HepG2 (cell line): ENCODE data around the gene F9. TPM values are rescaled to one million over a fixed set of nuclear protein-coding genes. Genes with fewer than 3 reads are reported as not detected.

Experiments
- ATAC-seq: fragments of 200-7000 bp; cut with Tn5 transposase; 3 replicates; pipeline ENCODE4 v1.9.1; 2020; ENCODE audit warnings: mild to moderate bottlenecking, moderate library complexity
- BruUV-seq: library from RNA; stranded (reverse); fragments of 400-500 nt; replicated peaks from 2 replicates; lab custom pipeline; 2021; lab: Mats Ljungman, UMichigan
- CTCF ChIA-PET: fragments of 300-600 bp; formaldehyde crosslinking; extraction: SDS; loops from one replicate; lab custom pipeline; 2021; ENCODE audit warnings: low total read pairs, inconsistent platforms, low intra/inter-chr PET ratio; lab: Yijun Ruan, JAX
- POLR2A ChIA-PET: fragments of 350-600 bp; sonication (Branson Sonifier 250); formaldehyde crosslinking; loops from one replicate; lab custom pipeline; 2020; ENCODE audit warnings: antibody characterized with exemption, inconsistent platforms; lab: Yijun Ruan, JAX
- DNase-seq: peaks from one replicate; pipeline ENCODE4 v3.0.0-alpha.2; 2015; ENCODE audit warnings: low spot score
- FAIRE-seq: peaks from 3 replicates; lab custom pipeline; 2011; peaks lifted over from hg19 to GRCh38; lab: Jason Lieb, UNC
- H2AFZ ChIP-seq: one replicate; pipeline ENCODE4 v1.6.1; 2011; ENCODE audit warnings: low read length, inconsistent platforms
- H3K27ac ChIP-seq: fragments of 300-600 bp; 3 replicates; pipeline ENCODE4 v1.8.0; 2011; ENCODE audit warnings: mixed run types, mild to moderate bottlenecking, mixed read lengths, low read length, inconsistent platforms; ENCODE audit not compliant: insufficient read depth; ENCODE audit errors: extremely low read length
- H3K27me3 ChIP-seq, 2 experiments: fragments of 200-600 bp in 1 of 2; 2 replicates in 1 of 2; 3 replicates in 1 of 2; pipeline versions ENCODE4 v1.6.0 to v1.8.0; 2011; ENCODE audit warnings: low read length in 2 of 2, mild to moderate bottlenecking in 2 of 2, moderate library complexity in 2 of 2, inconsistent platforms in 1 of 2; ENCODE audit not compliant: insufficient read depth in 2 of 2, control insufficient read depth in 1 of 2
- H3K36me3 ChIP-seq, 2 experiments: fragments of 200-600 bp in 1 of 2; replicated peaks in 1 of 2; 2 replicates in 1 of 2; 3 replicates in 1 of 2; pipeline versions ENCODE4 v1.5.1 to v1.8.0; 2011; ENCODE audit warnings: low read length in 2 of 2, inconsistent platforms in 1 of 2; ENCODE audit not compliant: insufficient read depth in 2 of 2, control insufficient read depth in 1 of 2
- H3K4me1 ChIP-seq: 2 replicates; pipeline ENCODE4 v1.5.1; 2012; ENCODE audit warnings: low read length, inconsistent platforms; ENCODE audit not compliant: insufficient read depth
- H3K4me2 ChIP-seq: 2 replicates; pipeline ENCODE4 v1.6.0; 2011; ENCODE audit warnings: low read depth, low read length, inconsistent platforms
- H3K4me3 ChIP-seq, 3 experiments: fragments of 200-600 bp in 1 of 3; sonication (generic), shearing (Covaris generic) in 1 of 3; replicated peaks in 1 of 3; 2 replicates each; pipeline ENCODE4 v1.5.1; 2011 to 2016; ENCODE audit warnings: low read length in 3 of 3, inconsistent platforms in 2 of 3, low read depth in 2 of 3, mild to moderate bottlenecking in 2 of 3, control low read depth in 1 of 3, mixed read lengths in 1 of 3; ENCODE audit not compliant: insufficient read depth in 1 of 3
- H3K79me2 ChIP-seq: one replicate; pipeline ENCODE4 v1.6.1; 2011; ENCODE audit warnings: low read length, inconsistent platforms; ENCODE audit not compliant: insufficient read depth
- H3K9ac ChIP-seq: 2 replicates; pipeline ENCODE4 v1.6.0; 2011; ENCODE audit warnings: mild to moderate bottlenecking, low read depth, low read length, inconsistent platforms; ENCODE audit not compliant: insufficient read depth
- H3K9me3 ChIP-seq: 2 replicates; pipeline ENCODE4 v1.5.1; 2012; ENCODE audit warnings: mild to moderate bottlenecking, low read length
- H4K20me1 ChIP-seq: 2 replicates; pipeline ENCODE4 v1.6.0; 2011; ENCODE audit warnings: inconsistent platforms, mild to moderate bottlenecking, low read length, moderate library complexity; ENCODE audit not compliant: insufficient read depth
- ARID4A ChIP-seq: sonication (generic); formaldehyde crosslinking; IDR thresholded peaks from 2 replicates; pipeline ENCODE4 v1.5.0; 2020; ENCODE audit warnings: mild to moderate bottlenecking, missing genetic modification reagents, borderline replicate concordance
- CREB3 ChIP-seq: sonication (generic); formaldehyde crosslinking; IDR thresholded peaks from 2 replicates; pipeline ENCODE4 v1.5.0; 2020; ENCODE audit warnings: missing genetic modification reagents
- NR2F2 ChIP-seq: IDR thresholded peaks from 2 replicates; pipeline ENCODE4 v1.6.1; 2012; ENCODE audit warnings: low read depth, inconsistent platforms, borderline replicate concordance
- RFXANK ChIP-seq: IDR thresholded peaks from 2 replicates; pipeline ENCODE4 v1.6.1; 2016
- WGBS: methylation state at CpG from one replicate; pipeline ENCODE4 v1.1.6; 2017; ENCODE audit warnings: low lambda C conversion rate; 5-methylcytosine and 5-hydroxymethylcytosine counted together
- in situ Hi-C: cut with HindIII; loops from 2 replicates; pipeline ENCODE4 v1.10.0; 2017; ENCODE audit warnings: low pct_unique_long_range_greater_than_20kb; ENCODE audit not compliant: extremely low pct_ligation_motif_present
- intact Hi-C: fragments of 100-400 bp; cut with micrococcal nuclease; formaldehyde crosslinking; loops from one replicate; pipeline ENCODE4 v1.10.0; 2022; ENCODE audit not compliant: unreplicated experiment
- polyA plus RNA-seq, 8 experiments: library from polyadenylated mRNA; depleted of rRNA in 3 of 8; stranded (reverse) in 7 of 8; unstranded in 1 of 8; fragments of >200 nt; fragmentation: Illumina TruSeq in 4 of 8; extraction: Trizol in 4 of 8; gene quantifications; 2 replicates each; pipeline versions ENCODE4 v1.2.1 to v1.2.3, GENCODE V29; 2011 to 2016; ENCODE audit warnings: low read depth in 4 of 8, missing spikeins in 1 of 8, mixed read lengths in 1 of 8; ENCODE audit not compliant: insufficient read depth in 1 of 8
- total RNA-seq, 5 experiments: library from RNA; depleted of rRNA; stranded (reverse); fragments of >200 nt; fragmentation: Illumina TruSeq; extraction: Trizol; gene quantifications; 2 replicates each; pipeline ENCODE4 v1.2.3, GENCODE V29; 2016; ENCODE audit warnings: low read depth in 1 of 5

Gene F9
- total and polyA plus RNA-seq, 2 of the 13 experiments (the other 11 are each of a cell fraction or from before 2014, with no cell fraction given) = not detected

GRCh38 chrX:139596068-139596467 is 65.5 kb downstream of the F9 start:
- in situ Hi-C loops = no loop called here
- Histone ChIP-seq H3K9ac (no peak overlapping the region), H3K4me3 (no peak overlapping the region), H4K20me1 (no peaks in the 10 kb centered on the region), H3K4me1 (no peaks in the 10 kb centered on the region), H3K79me2 (no peaks in the 10 kb centered on the region), H3K27ac (no peak overlapping the region), H3K4me2 (no peak overlapping the region), H3K36me3 (no peaks in the 10 kb centered on the region), H2AFZ (no peak overlapping the region), H3K27me3 (no peaks in the 10 kb centered on the region), H3K9me3 (no peaks in the 10 kb centered on the region)
- DNase-seq = no peak
- ChIA-PET CTCF (no interaction called here), POLR2A (no interaction called here)
- ATAC-seq = no peak
- 3% methylated on average over 4 of the region's 4 CpGs for WGBS
- intact Hi-C loops = no loop called here
- BruUV-seq = no TSS peak
- no peak for FAIRE-seq
- TF ChIP-seq CREB3 (CRISPR knock-in tag) (no peak), NR2F2 (no peak), RFXANK (CRISPR knock-in tag) (no peak), ARID4A (no peak)
